SK-N-SH (cell line): Measurements from ENCODE around the gene CCSER1. TPM values are rescaled to one million over a fixed set of nuclear protein-coding genes. Genes with fewer than 3 reads are reported as not detected.

Experiments used
- CTCF ChIA-PET: fragments of 300-600, 350-600 bp; formaldehyde crosslinking; extraction: SDS; loops from one replicate; lab custom pipeline; 2021; lab: Yijun Ruan, JAX
- POLR2A ChIA-PET: fragments of 350-600 bp; sonication (Branson Sonifier 250); formaldehyde crosslinking; extraction: SDS; loops from one replicate; lab custom pipeline; 2020; ENCODE audit warnings: antibody characterized with exemption, inconsistent platforms; lab: Yijun Ruan, JAX
- DNase-seq: peaks from one replicate; pipeline ENCODE4 v3.0.0; 2012
- H2AFZ ChIP-seq: fragments of 200-600 bp; sonication (generic); 2 replicates; pipeline ENCODE4 v1.8.1; 2016; ENCODE audit warnings: antibody characterized with exemption, mild to moderate bottlenecking, low read depth
- H3F3A ChIP-seq: fragments of 200-600 bp; sonication (generic); replicated peaks from 2 replicates; pipeline ENCODE3; 2016; ENCODE audit warnings: antibody characterized with exemption, mild to moderate bottlenecking; ENCODE audit not compliant: insufficient read depth
- H3K27ac ChIP-seq, 2 experiments: fragments of 200-500 bp in 1 of 2; fragments of 200-600 bp in 1 of 2; sonication (Bioruptor generic) in 1 of 2; sonication (generic), shearing (Covaris generic) in 1 of 2; 2 replicates each; pipeline versions ENCODE4 v1.5.1 to v1.6.1; 2014 to 2016; ENCODE audit warnings: low read depth in 2 of 2, inconsistent platforms in 1 of 2, low read length in 1 of 2, mild to moderate bottlenecking in 1 of 2, mixed read lengths in 1 of 2
- H3K27me3 ChIP-seq: fragments of 200-600 bp; sonication (generic), shearing (Covaris generic); 2 replicates; pipeline ENCODE4 v1.6.1; 2016; ENCODE audit warnings: mixed run types; ENCODE audit not compliant: insufficient read depth
- H3K36me3 ChIP-seq, 2 experiments: fragments of 200-500 bp in 1 of 2; fragments of 200-600 bp in 1 of 2; sonication (Bioruptor generic) in 1 of 2; sonication (generic) in 1 of 2; replicated peaks in 1 of 2; 2 replicates each; pipeline versions ENCODE3 to v1.5.1; 2014 to 2016; ENCODE audit warnings: low read length in 1 of 2, mild to moderate bottlenecking in 1 of 2; ENCODE audit not compliant: insufficient read depth in 2 of 2, control insufficient read depth in 1 of 2
- H3K4me1 ChIP-seq, 2 experiments: fragments of 200-500 bp in 1 of 2; fragments of 200-600 bp in 1 of 2; sonication (Bioruptor generic) in 1 of 2; sonication (generic), shearing (Covaris generic) in 1 of 2; 2 replicates each; pipeline versions ENCODE4 v1.5.1 to v1.6.1; 2014 to 2016; ENCODE audit warnings: low read depth in 1 of 2, low read length in 1 of 2, mixed run types in 1 of 2; ENCODE audit not compliant: insufficient read depth in 2 of 2, control insufficient read depth in 1 of 2
- H3K4me2 ChIP-seq: fragments of 200-600 bp; sonication (generic), shearing (Covaris generic); 2 replicates; pipeline ENCODE4 v1.6.1; 2017; ENCODE audit warnings: mixed run types
- H3K4me3 ChIP-seq, 2 experiments: fragments of 200-500 bp in 1 of 2; fragments of 200-600 bp in 1 of 2; sonication (Bioruptor generic) in 1 of 2; sonication (generic), shearing (Covaris generic) in 1 of 2; 2 replicates each; pipeline versions ENCODE4 v1.5.1 to v1.8.1; 2014 to 2016; ENCODE audit warnings: low read depth in 2 of 2, inconsistent platforms in 1 of 2, low read length in 1 of 2, mild to moderate bottlenecking in 1 of 2, mixed read lengths in 1 of 2, moderate library complexity in 1 of 2
- H3K79me2 ChIP-seq: fragments of 200-600 bp; sonication (generic); 2 replicates; pipeline ENCODE4 v1.8.1; 2017; ENCODE audit warnings: mild to moderate bottlenecking; ENCODE audit not compliant: insufficient read depth
- H3K9ac ChIP-seq: fragments of 200-600 bp; sonication (generic); 2 replicates; pipeline ENCODE4 v1.6.1; 2017; ENCODE audit warnings: mixed run types
- H3K9me2 ChIP-seq: fragments of 200-600 bp; sonication (generic); 2 replicates; pipeline ENCODE4 v1.6.1; 2017; ENCODE audit warnings: mixed run types
- H3K9me3 ChIP-seq: fragments of 200-600 bp; sonication (generic); 2 replicates; pipeline ENCODE4 v1.6.1; 2017; ENCODE audit warnings: mixed run types, mild to moderate bottlenecking, moderate library complexity
- H4K20me1 ChIP-seq: fragments of 200-600 bp; sonication (generic); 2 replicates; pipeline ENCODE4 v1.6.1; 2017; ENCODE audit warnings: mild to moderate bottlenecking, mixed run types; ENCODE audit not compliant: insufficient read depth
- CTCF ChIP-seq: fragments of 200-600 bp; sonication (generic); IDR thresholded peaks from 2 replicates; pipeline ENCODE4 v1.6.1; 2017; ENCODE audit warnings: antibody characterized with exemption, mild to moderate bottlenecking, moderate library complexity
- EP300 ChIP-seq, 2 experiments: IDR thresholded peaks; 2 replicates each; pipeline versions ENCODE4 v1.4.0 to v1.6.1; 2012; ENCODE audit warnings: borderline replicate concordance in 1 of 2, low read depth in 1 of 2, low read length in 1 of 2
- EZH2phosphoT487 ChIP-seq: fragments of 200-600 bp; sonication (generic); IDR thresholded peaks from 2 replicates; pipeline ENCODE4 v1.6.1; 2017; ENCODE audit warnings: low read depth, mixed run types, mild to moderate bottlenecking, antibody characterized with exemption, moderate library complexity, borderline replicate concordance
- FOSL2 ChIP-seq: IDR thresholded peaks from 2 replicates; pipeline ENCODE4 v1.4.0; 2012; ENCODE audit warnings: low read depth, mild to moderate bottlenecking, moderate library complexity, borderline replicate concordance
- FOXM1 ChIP-seq: IDR thresholded peaks from 2 replicates; pipeline ENCODE4 v1.4.0; 2012; ENCODE audit warnings: low read depth, mild to moderate bottlenecking
- GABPA ChIP-seq: IDR thresholded peaks from 2 replicates; pipeline ENCODE4 v1.4.0; 2012; ENCODE audit warnings: low read depth, mild to moderate bottlenecking
- GATA2 ChIP-seq: sonication (generic); formaldehyde crosslinking; IDR thresholded peaks from 2 replicates; pipeline ENCODE4 v1.5.0; 2020; ENCODE audit warnings: mild to moderate bottlenecking, missing genetic modification reagents
- IRF3 ChIP-seq: fragments of 150-350 bp; IDR thresholded peaks from 2 replicates; pipeline ENCODE4 v1.6.1; 2016; ENCODE audit warnings: mild to moderate bottlenecking, low read depth, low read length
- JUND ChIP-seq: IDR thresholded peaks from 2 replicates; pipeline ENCODE4 v1.4.0; 2012
- MAX ChIP-seq: IDR thresholded peaks from 2 replicates; pipeline ENCODE4 v1.4.0; 2012; ENCODE audit warnings: low read depth
- MEF2A ChIP-seq: IDR thresholded peaks from 2 replicates; pipeline ENCODE4 v1.4.0; 2012; ENCODE audit warnings: low read depth, borderline replicate concordance
- MXI1 ChIP-seq: IDR thresholded peaks from 2 replicates; pipeline ENCODE4 v1.6.1; 2012; ENCODE audit warnings: mild to moderate bottlenecking, low read depth, low read length, improper control_type of control experiment
- NFIC ChIP-seq: IDR thresholded peaks from 2 replicates; pipeline ENCODE4 v1.4.0; 2012; ENCODE audit warnings: borderline replicate concordance
- NRF1 ChIP-seq: IDR thresholded peaks from 2 replicates; pipeline ENCODE4 v1.6.1; 2012; ENCODE audit warnings: low read depth, mild to moderate bottlenecking, low read length
- POLR2AphosphoS5 ChIP-seq: IDR thresholded peaks from 2 replicates; pipeline ENCODE4 v1.6.1; 2012; ENCODE audit warnings: low read depth, low read length
- RAD21 ChIP-seq: IDR thresholded peaks from 2 replicates; pipeline ENCODE4 v1.6.1; 2012; ENCODE audit warnings: mild to moderate bottlenecking, low read length
- RFX5 ChIP-seq: IDR thresholded peaks from 2 replicates; pipeline ENCODE4 v1.6.1; 2012; ENCODE audit warnings: mild to moderate bottlenecking, improper control_type of control experiment, low read length
- SMC3 ChIP-seq: IDR thresholded peaks from 2 replicates; pipeline ENCODE4 v1.6.1; 2012; ENCODE audit warnings: low read depth, low read length, improper control_type of control experiment
- TAF1 ChIP-seq: IDR thresholded peaks from 2 replicates; pipeline ENCODE4 v1.6.1; 2012; ENCODE audit warnings: low read depth, mild to moderate bottlenecking, low read length, moderate library complexity, borderline replicate concordance
- TCF12 ChIP-seq: IDR thresholded peaks from 2 replicates; pipeline ENCODE4 v1.4.0; 2012
- USF1 ChIP-seq: IDR thresholded peaks from 2 replicates; pipeline ENCODE4 v1.4.0; 2012; ENCODE audit warnings: low read depth, borderline replicate concordance
- USF2 ChIP-seq: fragments of 150-350 bp; IDR thresholded peaks from 2 replicates; pipeline ENCODE4 v1.6.1; 2017; ENCODE audit warnings: antibody characterized with exemption, low read length, low read depth, borderline replicate concordance
- WGBS: methylation state at CpG from one replicate; pipeline ENCODE4 v1.1.6; 2017; ENCODE audit warnings: low lambda C conversion rate; 5-methylcytosine and 5-hydroxymethylcytosine counted together
- polyA plus RNA-seq, 3 experiments: library from polyadenylated mRNA; depleted of rRNA; stranded (reverse); fragments of >200 nt; gene quantifications; 2 replicates each; pipeline ENCODE4 v1.2.3, GENCODE V29; 2012

Gene CCSER1
- polyA plus RNA-seq, 1 of the 3 experiments (the other 2 are of a cell fraction): 0.05 TPM

GRCh38 chr4:90441770-90442169, 314.6 kb downstream of the CCSER1 start:
- WGBS: 39% methylated on average over 2 of the region's 2 CpGs
- Histone ChIP-seq H3K27me3 (no peaks in the 10 kb centered on the region), H3K4me3 (no peak overlapping the region), H2AFZ (no peak overlapping the region), H4K20me1 (no peaks in the 10 kb centered on the region), H3K4me1 (no peaks in the 10 kb centered on the region), H3K79me2 (no peaks in the 10 kb centered on the region), H3K9ac (no peak overlapping the region)
- no peak for DNase-seq
- no peak for TF ChIP-seq JUND
- TF ChIP-seq GABPA: no peak
- TF ChIP-seq NRF1: no peak
- no peak for TF ChIP-seq EP300 (IDR thresholded peaks at IDR 0.05; ENCODE audit: borderline replicate concordance in 1 of 2, low read depth in 1 of 2, low read length in 1 of 2)
- TF ChIP-seq NFIC: no peak
- no peak for TF ChIP-seq RFX5
- TF ChIP-seq EZH2phosphoT487: no peak
- no peak for TF ChIP-seq TCF12
- TF ChIP-seq MXI1: no peak
- TF ChIP-seq FOXM1: no peak
- TF ChIP-seq SMC3: no peak
- no peak for TF ChIP-seq MEF2A
- TF ChIP-seq USF2: no peak
- TF ChIP-seq USF1: no peak
- no peak for TF ChIP-seq RAD21
- TF ChIP-seq CTCF: no peak
- no peak for TF ChIP-seq TAF1
- TF ChIP-seq, all 33 proteins: peak for 0
- H3K9me3 ChIP-seq: no peaks in the 10 kb centered on the region
- no peaks in the 10 kb centered on the region for H3K36me3 ChIP-seq
- no peak overlapping the region for H3K4me2 ChIP-seq
- ChIA-PET CTCF (interaction anchor here (1.2 kb wide), 1 partner anchor 23 kb away, joined by 5 read pairs; no protein-coding TSS in a partner anchor), POLR2A (no interaction called here)
- H3K9me2 ChIP-seq: no peaks in the 10 kb centered on the region
- no peak overlapping the region for H3K27ac ChIP-seq
- H3F3A ChIP-seq: no peaks in the 10 kb centered on the region

- CTCF ChIA-PET: interaction anchor here (1.2 kb wide), 1 partner anchor 24 kb away, joined by 5 read pairs; no protein-coding TSS in a partner anchor
- Histone ChIP-seq H3K27ac (no peak overlapping the region), H3K4me3 (no peak overlapping the region), H3K4me2 (no peak overlapping the region), H3K9me2 (no peaks in the 10 kb centered on the region), H3K9me3 (no peaks in the 10 kb centered on the region), H3K27me3 (no peaks in the 10 kb centered on the region), H3K4me1 (no peaks in the 10 kb centered on the region), H3K9ac (no peak overlapping the region), H3F3A (no peaks in the 10 kb centered on the region), H3K79me2 (no peaks in the 10 kb centered on the region), H3K36me3 (no peaks in the 10 kb centered on the region), H4K20me1 (no peaks in the 10 kb centered on the region), H2AFZ (no peak overlapping the region)
- no peak for DNase-seq
- 83% methylated on average over 2 of the region's 2 CpGs for WGBS
- POLR2A ChIA-PET: no interaction called here
- TF ChIP-seq EP300 (IDR thresholded peaks at IDR 0.05; ENCODE audit: borderline replicate concordance in 1 of 2, low read depth in 1 of 2, low read length in 1 of 2) (no peak), POLR2AphosphoS5 (no peak), SMC3 (no peak), GABPA (no peak), GATA2 (CRISPR knock-in tag) (no peak), MAX (no peak), JUND (no peak), MXI1 (no peak), USF2 (no peak), IRF3 (no peak), NRF1 (no peak), MEF2A (no peak), NFIC (no peak), FOSL2 (no peak), EZH2phosphoT487 (no peak), RFX5 (no peak), TAF1 (no peak)
Measured at GRCh38 chr4:90442619-90443018, 315.4 kb downstream of the CCSER1 start.
